Epithelial cell of proximal tubule (primary cell): ENCODE data around the gene ALS2CL. TPM values are rescaled to one million over a fixed set of nuclear protein-coding genes. Genes with fewer than 3 reads are reported as not detected.

Experiments
- DNase-seq: peaks from one replicate; pipeline ENCODE4 v3.0.0-alpha.2; 2011; ENCODE audit warnings: low read depth
- H3K4me3 ChIP-seq: 2 replicates; pipeline ENCODE4 v1.5.1; 2011; ENCODE audit warnings: low read depth, mild to moderate bottlenecking, low read length
- CTCF ChIP-seq: conservative IDR thresholded peaks from 2 replicates; pipeline ENCODE4 v1.5.1; 2012; ENCODE audit warnings: low read depth, mild to moderate bottlenecking, low read length
- total RNA-seq: library from RNA; depleted of rRNA; stranded (reverse); fragments of >200 nt; gene quantifications from 2 replicates; pipeline ENCODE4 v1.2.3, GENCODE V29; 2015

Gene ALS2CL
- total RNA-seq, 1 donor from 2014 or later = 17.8 TPM

- no peak overlapping the region for H3K4me3 ChIP-seq
- peak; percentile 44 for TF ChIP-seq CTCF
- DNase-seq = no peak
These were observed 1.9 kb upstream of the ALS2CL start for GRCh38 chr3:46695177-46695961.

- TF ChIP-seq CTCF = no peak
- no peak overlapping the region for H3K4me3 ChIP-seq
- no peak for DNase-seq
These were observed 1.0 kb upstream of the ALS2CL start for GRCh38 chr3:46694520-46694919.

- H3K4me3 ChIP-seq = peak overlapping the region; percentile 72
- no peak for DNase-seq
These were observed 380 bp upstream of the ALS2CL start for GRCh38 chr3:46693892-46694226.

GRCh38 chr3:46692566-46692990, 901 bp downstream of the ALS2CL start:
- TF ChIP-seq CTCF = no peak
- peak overlapping the region; percentile 72 for H3K4me3 ChIP-seq
- peak; percentile 16 for DNase-seq

More at GRCh38 chr3:46693892-46694226, 380 bp upstream of the ALS2CL start:
- no peak for TF ChIP-seq CTCF

GRCh38 chr3:46690798-46691197, 2.7 kb downstream of the ALS2CL start:
- no peak overlapping the region for H3K4me3 ChIP-seq

GRCh38 chr3:46685446-46685845, 8.0 kb downstream of the ALS2CL start:
- no peak overlapping the region for H3K4me3 ChIP-seq
- no peak for TF ChIP-seq CTCF
- no peak for DNase-seq

More at GRCh38 chr3:46690798-46691197, 2.7 kb downstream of the ALS2CL start:
- DNase-seq = no peak
- no peak for TF ChIP-seq CTCF

- no peak for DNase-seq
- no peak for TF ChIP-seq CTCF
- H3K4me3 ChIP-seq = no peak overlapping the region
These were observed 8.6 kb downstream of the ALS2CL start for GRCh38 chr3:46684891-46685290.
